ENCODE data around the gene CCDC85C. TPM values are rescaled to one million over a fixed set of nuclear protein-coding genes. Genes with fewer than 3 reads are reported as not detected.

Gene CCDC85C
- total RNA-seq, 1 donor from 2014 or later = 4.4 TPM

DNA sequence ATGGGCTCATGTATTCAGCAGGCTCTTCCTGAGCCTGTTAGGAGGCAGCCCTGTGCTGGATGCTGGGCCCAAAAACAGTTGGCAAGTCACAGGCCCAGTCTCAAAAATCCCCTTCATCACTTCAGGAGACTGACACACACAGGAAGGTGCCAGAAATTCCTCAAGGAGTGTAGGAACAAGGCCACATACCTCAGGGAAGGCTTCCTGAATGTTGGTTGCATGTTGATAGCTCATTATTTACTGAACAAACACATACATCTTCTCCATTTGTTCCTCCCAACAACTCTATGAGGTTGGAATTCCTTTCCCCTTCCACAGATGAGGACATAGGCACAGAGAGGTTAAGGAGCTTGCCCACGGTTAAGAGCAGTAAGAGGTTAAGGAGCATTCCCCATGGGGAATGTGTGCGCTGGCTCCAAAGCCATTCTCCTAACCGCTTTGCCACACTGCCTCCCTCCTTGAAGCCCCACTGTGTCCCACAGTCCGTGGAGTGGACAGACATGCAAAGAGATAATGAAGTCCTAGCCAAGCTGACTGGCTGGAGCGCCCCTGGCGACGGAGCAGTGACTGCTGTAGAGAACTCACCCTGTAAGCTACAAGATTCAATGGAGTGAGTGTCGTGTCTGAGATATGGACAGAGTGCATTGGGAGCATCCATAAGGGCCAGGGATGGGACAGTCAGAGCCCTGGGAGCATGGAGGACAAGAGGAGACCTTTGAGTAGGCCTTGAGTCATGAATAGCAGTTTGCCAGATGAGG is 44.2 kb upstream of the CCDC85C start:
- H3K4me3 Mint-ChIP-seq (ENCODE audit: unreplicated experiment) = no peak overlapping the region
- DNase-seq (ENCODE audit: extremely low spot score, unreplicated experiment) = no peak
- H3K4me1 Mint-ChIP-seq (ENCODE audit: unreplicated experiment) = peaks cover 3% of the 10 kb centered on the region
- no peaks in the 10 kb centered on the region for H3K36me3 Mint-ChIP-seq (ENCODE audit: unreplicated experiment)
- no peak overlapping the region for H3K27ac Mint-ChIP-seq (ENCODE audit: unreplicated experiment)
- H3K27me3 Mint-ChIP-seq (ENCODE audit: unreplicated experiment) = no peaks in the 10 kb centered on the region
- H3K9me3 Mint-ChIP-seq (ENCODE audit: unreplicated experiment) = no peaks in the 10 kb centered on the region
- TF ChIP-seq, protein P1, sequence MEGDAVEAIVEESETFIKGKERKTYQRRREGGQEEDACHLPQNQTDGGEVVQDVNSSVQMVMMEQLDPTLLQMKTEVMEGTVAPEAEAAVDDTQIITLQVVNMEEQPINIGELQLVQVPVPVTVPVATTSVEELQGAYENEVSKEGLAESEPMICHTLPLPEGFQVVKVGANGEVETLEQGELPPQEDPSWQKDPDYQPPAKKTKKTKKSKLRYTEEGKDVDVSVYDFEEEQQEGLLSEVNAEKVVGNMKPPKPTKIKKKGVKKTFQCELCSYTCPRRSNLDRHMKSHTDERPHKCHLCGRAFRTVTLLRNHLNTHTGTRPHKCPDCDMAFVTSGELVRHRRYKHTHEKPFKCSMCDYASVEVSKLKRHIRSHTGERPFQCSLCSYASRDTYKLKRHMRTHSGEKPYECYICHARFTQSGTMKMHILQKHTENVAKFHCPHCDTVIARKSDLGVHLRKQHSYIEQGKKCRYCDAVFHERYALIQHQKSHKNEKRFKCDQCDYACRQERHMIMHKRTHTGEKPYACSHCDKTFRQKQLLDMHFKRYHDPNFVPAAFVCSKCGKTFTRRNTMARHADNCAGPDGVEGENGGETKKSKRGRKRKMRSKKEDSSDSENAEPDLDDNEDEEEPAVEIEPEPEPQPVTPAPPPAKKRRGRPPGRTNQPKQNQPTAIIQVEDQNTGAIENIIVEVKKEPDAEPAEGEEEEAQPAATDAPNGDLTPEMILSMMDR (IDR thresholded peaks at IDR 0.05) = no peak

DNA sequence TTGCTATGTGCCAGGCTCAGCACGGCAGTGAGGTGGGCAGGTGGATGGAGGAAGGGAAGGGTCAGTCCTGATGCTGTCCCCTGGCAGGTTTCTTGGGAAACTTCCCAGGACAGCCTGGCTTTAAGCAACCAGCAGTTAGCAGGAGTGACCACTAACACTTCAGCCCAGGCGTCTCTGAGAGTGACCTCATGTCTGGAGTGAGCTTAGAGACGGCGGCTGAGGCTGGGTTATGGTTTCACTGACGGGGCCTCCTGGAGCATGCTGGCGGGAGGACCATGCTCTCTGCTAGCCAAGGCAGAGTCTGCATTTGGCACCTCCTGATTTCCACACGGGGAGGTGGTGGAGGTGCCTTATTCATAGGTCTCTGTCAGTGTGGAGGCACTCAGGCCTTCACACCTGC is 43.4 kb upstream of the CCDC85C start:
- TF ChIP-seq, protein P1 (IDR thresholded peaks at IDR 0.05) = no peak
- no peak overlapping the region for H3K4me3 Mint-ChIP-seq (ENCODE audit: unreplicated experiment)
- no peaks in the 10 kb centered on the region for H3K36me3 Mint-ChIP-seq (ENCODE audit: unreplicated experiment)
- no peak for DNase-seq (ENCODE audit: extremely low spot score, unreplicated experiment)
- no peak overlapping the region for H3K27ac Mint-ChIP-seq (ENCODE audit: unreplicated experiment)
- H3K9me3 Mint-ChIP-seq (ENCODE audit: unreplicated experiment) = no peaks in the 10 kb centered on the region
- H3K4me1 Mint-ChIP-seq (ENCODE audit: unreplicated experiment) = peaks cover 3% of the 10 kb centered on the region
- no peaks in the 10 kb centered on the region for H3K27me3 Mint-ChIP-seq (ENCODE audit: unreplicated experiment)

DNA sequence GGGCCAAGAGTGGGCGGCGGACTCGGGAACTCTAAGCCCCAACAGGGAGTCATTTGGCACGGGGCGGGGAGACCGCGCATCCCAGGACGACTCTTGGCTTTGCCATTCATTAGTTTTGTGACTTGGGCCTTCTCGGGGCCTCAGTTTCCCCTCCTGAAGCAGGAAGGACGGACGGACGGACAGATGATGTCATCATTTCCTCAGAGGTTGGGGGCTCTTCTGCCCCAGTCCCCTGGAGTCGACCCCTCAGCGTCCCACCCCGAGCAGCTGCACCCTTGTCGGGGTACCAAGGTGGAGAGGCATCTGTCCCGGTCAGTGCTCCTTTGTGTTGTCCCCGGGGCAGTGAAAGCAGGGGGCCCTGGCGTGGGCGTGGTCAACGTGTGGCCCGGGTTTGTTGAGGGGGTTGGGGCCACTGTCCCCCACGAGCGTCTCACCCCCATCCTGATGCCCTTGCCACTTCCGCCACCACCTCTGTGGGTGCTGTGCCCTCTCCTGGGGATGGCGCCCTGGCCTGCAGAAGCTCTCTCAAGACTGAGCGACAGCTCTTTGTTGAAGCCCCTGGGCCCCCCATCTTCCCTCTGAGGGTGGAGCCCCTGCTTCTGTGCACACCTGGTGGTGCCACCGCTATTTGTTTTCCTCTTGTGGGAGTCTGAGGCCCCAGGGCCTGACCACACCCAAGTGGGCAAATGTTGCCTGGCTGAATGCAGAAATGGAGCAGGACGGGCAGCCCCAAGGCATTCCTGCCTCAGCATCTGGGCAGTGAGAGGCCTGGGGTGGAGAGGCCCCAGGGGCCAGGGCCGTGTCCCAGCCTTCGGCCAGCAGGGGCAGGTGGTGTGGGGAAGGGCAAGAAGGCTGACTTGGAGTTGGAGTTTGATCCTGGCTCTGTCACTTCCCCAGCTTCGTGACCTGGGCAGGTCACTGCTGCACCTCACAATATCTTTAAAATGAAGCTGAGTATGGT is 41.8 kb upstream of the CCDC85C start:
- Mint-ChIP-seq H3K4me3 (ENCODE audit: unreplicated experiment) (peak overlapping the region; percentile 48), H3K27ac (ENCODE audit: unreplicated experiment) (no peak overlapping the region), H3K27me3 (ENCODE audit: unreplicated experiment) (no peaks in the 10 kb centered on the region), H3K4me1 (ENCODE audit: unreplicated experiment) (peaks cover 3% of the 10 kb centered on the region), H3K9me3 (ENCODE audit: unreplicated experiment) (no peaks in the 10 kb centered on the region), H3K36me3 (ENCODE audit: unreplicated experiment) (no peaks in the 10 kb centered on the region)
- no peak for DNase-seq (ENCODE audit: extremely low spot score, unreplicated experiment)
- TF ChIP-seq, protein P1 (IDR thresholded peaks at IDR 0.05) = no peak

DNA sequence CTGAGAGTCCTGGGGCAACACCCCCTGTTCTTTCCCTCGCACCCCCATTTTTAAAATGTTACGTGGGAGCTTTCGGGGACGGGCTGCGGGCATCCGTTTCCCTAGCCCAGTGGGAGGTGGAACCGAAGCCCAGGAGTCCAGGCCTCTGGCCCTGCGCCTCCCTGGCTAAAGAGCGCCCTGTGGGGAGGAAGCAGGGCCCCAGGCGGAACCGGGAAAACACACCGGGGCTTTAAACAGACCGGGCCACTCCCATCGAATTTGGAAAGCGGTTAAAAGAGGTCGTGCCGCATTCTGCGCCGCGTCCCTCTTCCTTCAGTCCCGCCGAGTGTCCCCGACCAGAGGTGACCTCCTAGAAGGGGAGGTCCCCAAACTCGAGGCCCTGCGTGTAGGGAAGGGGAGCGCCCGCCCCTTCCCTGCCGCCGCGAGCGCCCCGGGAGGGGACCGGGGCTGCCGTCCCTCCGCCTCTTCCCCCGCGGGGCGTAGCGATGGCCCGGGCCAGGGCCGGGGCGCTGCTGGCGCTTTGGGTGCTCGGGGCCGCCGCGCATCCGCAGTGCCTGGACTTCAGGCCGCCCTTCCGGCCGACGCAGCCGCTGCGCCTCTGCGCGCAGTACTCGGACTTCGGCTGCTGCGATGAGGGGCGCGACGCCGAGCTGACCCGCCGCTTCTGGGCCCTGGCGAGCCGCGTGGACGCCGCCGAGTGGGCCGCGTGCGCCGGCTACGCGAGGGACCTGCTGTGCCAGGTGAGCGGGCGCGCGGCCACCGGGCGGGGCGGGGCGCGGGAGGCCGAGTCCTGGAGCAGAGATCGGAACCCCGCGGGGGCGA is 40.9 kb upstream of the CCDC85C start, which contains the start of gene HHIPL1:
Gene HHIPL1, plus strand, starts transcription at position 407 of the 822 bp plus-strand sequence. Its CDS starts 79 bp downstream, at position 486.
- Mint-ChIP-seq H3K27me3 (ENCODE audit: unreplicated experiment) (no peaks in the 10 kb centered on the region), H3K9me3 (ENCODE audit: unreplicated experiment) (no peaks in the 10 kb centered on the region), H3K27ac (ENCODE audit: unreplicated experiment) (no peak within 1 kb of the TSS), H3K4me1 (ENCODE audit: unreplicated experiment) (peaks cover 3% of the 10 kb centered on the region), H3K36me3 (ENCODE audit: unreplicated experiment) (no peaks in the 10 kb centered on the region), H3K4me3 (ENCODE audit: unreplicated experiment) (peak within 1 kb of the TSS; percentile 48)
- TF ChIP-seq, protein P1 (IDR thresholded peaks at IDR 0.05) = no peak
- no peak for DNase-seq (ENCODE audit: extremely low spot score, unreplicated experiment)
